Body of pancreas (tissue), 4 donors: ENCODE data around the gene HDC. TPM values are rescaled to one million over a fixed set of nuclear protein-coding genes. Genes with fewer than 3 reads are reported as not detected.

Source experiments
- ATAC-seq: fragments of 150-250 bp; one replicate; pipeline ENCODE4 v1.9.1; 2016
- DNase-seq, 4 donors: peaks; one replicate each; pipeline ENCODE4 v3.0.0-alpha.2; 2019
- H3K27ac ChIP-seq, 4 donors: fragments of 200-600 bp; sonication (generic); 1 replicate in 3 of 4; 2 replicates in 1 of 4; pipeline versions ENCODE4 v1.5.1 to v1.6.1; 2016 to 2019; ENCODE audit warnings: mild to moderate bottlenecking in 1 of 4, mixed read lengths in 1 of 4, moderate library complexity in 1 of 4
- H3K27me3 ChIP-seq, 2 donors: fragments of 200-600 bp; sonication (generic); one replicate each; pipeline ENCODE4 v1.6.0; 2016; ENCODE audit warnings: mild to moderate bottlenecking in 1 of 2
- H3K36me3 ChIP-seq, 2 donors: fragments of 200-600 bp; sonication (generic); replicated peaks in 1 of 2; 2 replicates each; pipeline ENCODE4 v1.5.1; 2016; ENCODE audit warnings: low read depth in 2 of 2; ENCODE audit not compliant: insufficient read depth in 1 of 2
- H3K4me1 ChIP-seq: fragments of 200-600 bp; sonication (generic); one replicate; pipeline ENCODE4 v1.6.0; 2016
- H3K4me3 ChIP-seq, 2 donors: fragments of 200-600 bp; sonication (generic); 1 replicate in 1 of 2; 2 replicates in 1 of 2; pipeline ENCODE4 v1.5.1; 2016 to 2019
- H3K9me3 ChIP-seq, 3 donors: fragments of 200-600 bp; sonication (generic); 1 replicate in 2 of 3; 2 replicates in 1 of 3; pipeline ENCODE4 v1.5.1; 2016
- POLR2A ChIP-seq, 3 donors: fragments of 450-650 bp; IDR thresholded peaks; one replicate each; pipeline ENCODE4 v1.6.1; 2016; ENCODE audit warnings: antibody characterized with exemption in 3 of 3, mild to moderate bottlenecking in 2 of 3
- WGBS, 2 donors: methylation state at CpG; one replicate each; pipeline ENCODE4 v1.1.5; 2017; 5-methylcytosine and 5-hydroxymethylcytosine counted together
- intact Hi-C: fragments of 100-400 bp; cut with DNase I; formaldehyde crosslinking; loops from one replicate; pipeline ENCODE4 v1.15.1; 2023
- total RNA-seq, 2 donors: library from RNA; depleted of rRNA; stranded (reverse); fragments of >200 nt; gene quantifications; one replicate each; pipeline ENCODE4 v1.1.0, GENCODE V29; 2016
- TF ChIP-seq, protein P1 (sequence below), 7 experiments: fragments of 450-650 bp in 4 of 7; fragments of 200-600 bp in 3 of 7; sonication (generic) in 3 of 7; IDR thresholded peaks; one replicate each; pipeline ENCODE4 v1.5.1; 2016 to 2019; ENCODE audit warnings: antibody characterized with exemption in 7 of 7

HDC gene
- total RNA-seq, 2 donors from 2014 or later = not detected

DNA sequence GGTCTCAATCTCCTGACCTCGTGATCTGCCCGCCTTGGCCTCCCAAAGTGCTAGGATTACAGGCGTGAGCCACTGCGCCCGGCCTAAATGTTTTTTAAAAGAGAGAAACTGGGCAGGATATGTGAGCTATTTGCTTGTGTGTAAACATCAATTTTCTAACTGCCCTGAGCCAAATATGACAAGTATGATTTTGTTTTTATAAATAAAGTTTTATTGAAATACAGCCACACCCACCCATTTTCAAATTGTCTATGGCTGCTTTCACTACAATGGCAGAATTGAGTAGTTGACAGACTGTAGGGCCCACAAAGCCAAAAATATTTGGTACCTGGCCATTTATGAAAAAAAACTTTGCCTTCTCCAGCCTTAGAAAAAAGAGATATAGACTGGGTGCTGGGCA lies 15.9 kb upstream of the HDC start:
- no peak for TF ChIP-seq POLR2A (IDR thresholded peaks at IDR 0.05)
- TF ChIP-seq, protein P1, sequence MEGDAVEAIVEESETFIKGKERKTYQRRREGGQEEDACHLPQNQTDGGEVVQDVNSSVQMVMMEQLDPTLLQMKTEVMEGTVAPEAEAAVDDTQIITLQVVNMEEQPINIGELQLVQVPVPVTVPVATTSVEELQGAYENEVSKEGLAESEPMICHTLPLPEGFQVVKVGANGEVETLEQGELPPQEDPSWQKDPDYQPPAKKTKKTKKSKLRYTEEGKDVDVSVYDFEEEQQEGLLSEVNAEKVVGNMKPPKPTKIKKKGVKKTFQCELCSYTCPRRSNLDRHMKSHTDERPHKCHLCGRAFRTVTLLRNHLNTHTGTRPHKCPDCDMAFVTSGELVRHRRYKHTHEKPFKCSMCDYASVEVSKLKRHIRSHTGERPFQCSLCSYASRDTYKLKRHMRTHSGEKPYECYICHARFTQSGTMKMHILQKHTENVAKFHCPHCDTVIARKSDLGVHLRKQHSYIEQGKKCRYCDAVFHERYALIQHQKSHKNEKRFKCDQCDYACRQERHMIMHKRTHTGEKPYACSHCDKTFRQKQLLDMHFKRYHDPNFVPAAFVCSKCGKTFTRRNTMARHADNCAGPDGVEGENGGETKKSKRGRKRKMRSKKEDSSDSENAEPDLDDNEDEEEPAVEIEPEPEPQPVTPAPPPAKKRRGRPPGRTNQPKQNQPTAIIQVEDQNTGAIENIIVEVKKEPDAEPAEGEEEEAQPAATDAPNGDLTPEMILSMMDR (IDR thresholded peaks at IDR 0.05) = no peak
- H3K27me3 ChIP-seq = no peaks in the 10 kb centered on the region
- DNase-seq (no peak), ATAC-seq (no peak)
- peaks cover 0 to 3% of the 10 kb centered on the region in 2 donors for H3K36me3 ChIP-seq
- 91 to 94% methylated on average over 5 of the region's 5 CpGs for WGBS, 2 donors
- intact Hi-C loops = no loop called here
- H3K9me3 ChIP-seq = no peaks in the 10 kb centered on the region
- H3K27ac ChIP-seq = no peak overlapping the region
- no peaks in the 10 kb centered on the region for H3K4me1 ChIP-seq
- H3K4me3 ChIP-seq = no peak overlapping the region

DNA sequence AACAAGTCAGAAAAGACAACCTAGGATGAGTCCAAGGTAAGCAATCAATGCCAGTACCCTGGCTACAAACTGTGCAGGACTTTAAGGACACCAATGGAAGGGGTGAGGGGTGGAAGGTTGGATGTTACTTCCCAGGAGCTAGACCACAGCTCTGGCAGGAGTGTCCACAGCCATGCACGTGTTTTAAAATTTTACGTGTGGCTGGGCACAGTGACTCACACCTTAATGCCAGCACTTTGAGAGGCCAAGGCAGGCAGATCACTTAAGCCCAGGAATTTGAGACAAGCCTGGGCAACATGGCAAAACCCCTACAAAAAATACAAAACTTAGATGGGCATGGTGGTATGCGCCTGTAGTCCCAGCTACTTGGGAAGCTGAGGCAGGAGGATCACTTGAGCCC lies 14.7 kb upstream of the HDC start:
- no peak overlapping the region for H3K4me3 ChIP-seq
- DNase-seq = no peak
- no peaks in the 10 kb centered on the region for H3K27me3 ChIP-seq
- ATAC-seq = no peak
- H3K27ac ChIP-seq = no peak overlapping the region
- H3K4me1 ChIP-seq = no peaks in the 10 kb centered on the region
- intact Hi-C loops = no loop called here
- 94 to 98% methylated on average over 3 of the region's 3 CpGs for WGBS, 2 donors
- H3K36me3 ChIP-seq = no peaks in the 10 kb centered on the region
- H3K9me3 ChIP-seq = no peaks in the 10 kb centered on the region
- TF ChIP-seq, protein P1 (IDR thresholded peaks at IDR 0.05) = no peak
- no peak for TF ChIP-seq POLR2A (IDR thresholded peaks at IDR 0.05)

DNA sequence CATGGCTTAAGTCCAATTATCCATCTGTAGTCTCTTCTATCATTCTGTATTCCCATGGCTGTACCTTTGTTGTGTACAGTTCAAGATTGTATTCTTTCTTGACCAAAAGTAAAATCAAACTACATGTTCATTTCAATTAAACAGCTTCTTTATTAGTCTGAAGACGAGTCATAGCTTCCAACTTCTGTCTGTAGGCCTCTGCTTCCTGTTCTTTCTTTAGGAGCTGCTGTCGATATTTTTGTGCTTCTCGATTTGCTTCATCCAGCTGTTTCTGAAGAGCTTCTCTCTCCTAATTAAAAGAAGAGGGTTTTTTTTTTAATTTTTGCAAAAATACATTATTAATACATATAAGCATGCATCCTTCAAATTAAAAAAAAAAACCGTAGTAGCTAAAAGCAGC lies 13.0 kb upstream of the HDC start:
- H3K9me3 ChIP-seq = no peaks in the 10 kb centered on the region
- no peak for DNase-seq
- no peak overlapping the region for H3K4me3 ChIP-seq
- H3K27me3 ChIP-seq = no peaks in the 10 kb centered on the region
- TF ChIP-seq POLR2A (IDR thresholded peaks at IDR 0.05) = no peak
- TF ChIP-seq, protein P1 (IDR thresholded peaks at IDR 0.05) = no peak
- no peak overlapping the region for H3K27ac ChIP-seq
- H3K36me3 ChIP-seq = no peaks in the 10 kb centered on the region
- ATAC-seq = no peak
- H3K4me1 ChIP-seq = no peaks in the 10 kb centered on the region
- intact Hi-C loops = no loop called here
- WGBS, 2 donors = 81 to 93% methylated on average over 4 of the region's 4 CpGs

DNA sequence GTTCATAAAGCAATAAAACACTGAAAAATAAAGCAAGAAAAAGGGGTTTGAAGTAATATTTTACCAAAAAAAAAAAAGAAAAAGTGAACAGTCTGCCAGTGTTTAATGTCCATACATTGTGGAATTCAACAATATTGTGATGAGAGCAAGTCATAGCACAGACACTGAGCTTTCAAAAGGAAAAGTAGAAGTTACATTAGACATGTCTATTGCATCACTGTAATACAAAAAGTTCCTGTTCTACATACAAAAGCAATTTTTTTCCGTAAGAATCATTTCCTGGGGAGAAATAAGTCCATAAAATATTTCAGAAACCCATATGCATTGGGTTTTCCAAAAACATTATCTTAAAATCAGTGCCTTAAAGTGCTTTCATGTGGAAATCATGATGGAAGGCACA lies 11.8 kb upstream of the HDC start:
- no peak for DNase-seq
- no peak overlapping the region for H3K27ac ChIP-seq
- intact Hi-C loops = no loop called here
- no peaks in the 10 kb centered on the region for H3K27me3 ChIP-seq
- TF ChIP-seq POLR2A (IDR thresholded peaks at IDR 0.05) = no peak
- TF ChIP-seq, protein P1 (IDR thresholded peaks at IDR 0.05) = no peak
- no peak overlapping the region for H3K4me3 ChIP-seq
- WGBS, 2 donors = 84 to 85% methylated on average over 1 of the region's 1 CpG
- no peaks in the 10 kb centered on the region for H3K36me3 ChIP-seq
- ATAC-seq = no peak
- no peaks in the 10 kb centered on the region for H3K9me3 ChIP-seq
- no peaks in the 10 kb centered on the region for H3K4me1 ChIP-seq

DNA sequence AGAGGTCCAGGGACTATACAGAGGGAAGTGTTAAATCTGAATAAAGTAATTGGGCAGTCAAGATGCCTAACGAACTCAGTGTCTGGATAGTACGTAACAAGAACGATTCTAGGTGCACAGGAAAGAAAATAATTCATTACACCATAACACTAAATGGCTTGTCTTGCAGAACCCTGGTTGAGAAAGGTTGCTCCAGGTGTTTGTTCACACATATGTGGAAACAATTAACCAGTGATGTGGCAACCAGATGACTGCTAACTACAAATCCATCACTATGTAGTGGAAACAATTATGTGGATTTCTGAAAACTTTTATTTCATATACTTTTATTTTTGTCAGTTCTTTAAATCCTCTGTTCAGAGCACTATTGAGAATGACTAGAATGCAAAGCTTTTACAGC lies 10.4 kb upstream of the HDC start:
- ATAC-seq (no peak), DNase-seq (no peak)
- Histone ChIP-seq H3K27ac (no peak overlapping the region), H3K4me3 (no peak overlapping the region), H3K36me3 (no peaks in the 10 kb centered on the region), H3K27me3 (no peaks in the 10 kb centered on the region), H3K4me1 (no peaks in the 10 kb centered on the region), H3K9me3 (no peaks in the 10 kb centered on the region)
- WGBS, 2 donors = 54 to 65% methylated on average over 3 of the region's 3 CpGs
- no peak for TF ChIP-seq POLR2A (IDR thresholded peaks at IDR 0.05)
- TF ChIP-seq, protein P1 (IDR thresholded peaks at IDR 0.05) = no peak
- intact Hi-C loops = no loop called here
